HG03521 (cell line): ENCODE results near the gene BCAP31.
"Not testable (repeated sequence)": the region's sequence is repeated elsewhere in the genome, so short reads cannot be mapped to it uniquely, and the experiment has no call there.

Source experiments
- ATAC-seq: cut with Tn5 transposase; IDR thresholded peaks from one replicate; pipeline ENCODE4 v1.9.1; 2021; ENCODE audit warnings: mild to moderate bottlenecking, moderate library complexity; ENCODE audit not compliant: unreplicated experiment

The BCAP31 gene

GRCh38 chrX:153717445-153717844, 6.7 kb downstream of the BCAP31 start:
- no peak for ATAC-seq

- ATAC-seq, result no peak
Observed at GRCh38 chrX:153714256-153714655, 9.9 kb downstream of the BCAP31 start.

- no peak for ATAC-seq
Observed at GRCh38 chrX:153709726-153710674, 14.2 kb downstream of the BCAP31 start.

GRCh38 chrX:153708415-153708814, 15.8 kb downstream of the BCAP31 start:
- no peak for ATAC-seq

- ATAC-seq, result no peak
Observed at GRCh38 chrX:153707406-153707805, 16.8 kb downstream of the BCAP31 start.

GRCh38 chrX:153706799-153707198, 17.4 kb downstream of the BCAP31 start:
- ATAC-seq, result no peak

- ATAC-seq, result not testable (repeated sequence)
Observed at GRCh38 chrX:153705403-153706060, 18.7 kb downstream of the BCAP31 start.

- not testable (repeated sequence) for ATAC-seq
Observed at GRCh38 chrX:153704631-153705402, 19.4 kb downstream of the BCAP31 start.

GRCh38 chrX:153704021-153704526, 20.1 kb downstream of the BCAP31 start:
- no peak for ATAC-seq

GRCh38 chrX:153703036-153703370, 21.2 kb downstream of the BCAP31 start:
- ATAC-seq, result no peak

GRCh38 chrX:153702336-153703035, 21.7 kb downstream of the BCAP31 start:
- ATAC-seq, result no peak

- no peak for ATAC-seq
Observed at GRCh38 chrX:153701706-153702105, 22.5 kb downstream of the BCAP31 start.

- ATAC-seq, result no peak
Observed at GRCh38 chrX:153700967-153701366, 23.2 kb downstream of the BCAP31 start.

GRCh38 chrX:153700376-153700945, 23.7 kb downstream of the BCAP31 start:
- no peak for ATAC-seq

- not testable (repeated sequence) for ATAC-seq
Observed at GRCh38 chrX:153699784-153700371, 24.3 kb downstream of the BCAP31 start.

- not testable (repeated sequence) for ATAC-seq
Observed at GRCh38 chrX:153699210-153699783, 24.9 kb downstream of the BCAP31 start.

- no peak for ATAC-seq
Observed at GRCh38 chrX:153697924-153698865, 26.0 kb downstream of the BCAP31 start.

- not testable (repeated sequence) for ATAC-seq
Observed at GRCh38 chrX:153696986-153697722, 27.0 kb downstream of the BCAP31 start.
